GM10266 (cell line): ENCODE data around the gene ABHD6.
"Not testable (repeated sequence)": the region's sequence is repeated elsewhere in the genome, so short reads cannot be mapped to it uniquely, and the experiment has no call there.

ENCODE experiments used
- DNase-seq: peaks from one replicate; pipeline ENCODE4 v3.0.0; 2012; ENCODE audit errors: extremely low spot score
- CTCF ChIP-seq: IDR thresholded peaks from 2 replicates; pipeline ENCODE4 v1.5.1; 2012; ENCODE audit warnings: mild to moderate bottlenecking, low read depth; ENCODE audit not compliant: control insufficient read depth, insufficient read depth; ENCODE audit errors: missing control alignments

ABHD6 gene

DNA sequence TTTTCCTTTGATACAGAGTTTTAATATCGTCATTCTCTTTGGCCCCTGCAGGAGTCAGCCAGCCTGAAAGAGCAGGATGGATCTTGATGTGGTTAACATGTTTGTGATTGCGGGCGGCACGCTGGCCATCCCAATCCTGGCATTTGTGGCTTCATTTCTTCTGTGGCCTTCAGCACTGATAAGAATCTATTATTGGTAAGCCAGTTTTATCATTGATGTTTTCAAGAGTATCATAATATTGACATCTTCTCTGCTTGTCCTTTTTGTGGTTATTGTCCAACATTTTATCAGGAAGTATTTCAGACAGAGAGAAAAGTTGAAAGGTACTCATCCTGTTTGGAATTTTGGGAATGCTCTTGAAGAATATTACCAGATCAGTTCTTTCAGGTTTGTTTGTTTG is 18.9 kb downstream of the ABHD6 start:
- no peak for TF ChIP-seq CTCF
- DNase-seq, result no peak

DNA sequence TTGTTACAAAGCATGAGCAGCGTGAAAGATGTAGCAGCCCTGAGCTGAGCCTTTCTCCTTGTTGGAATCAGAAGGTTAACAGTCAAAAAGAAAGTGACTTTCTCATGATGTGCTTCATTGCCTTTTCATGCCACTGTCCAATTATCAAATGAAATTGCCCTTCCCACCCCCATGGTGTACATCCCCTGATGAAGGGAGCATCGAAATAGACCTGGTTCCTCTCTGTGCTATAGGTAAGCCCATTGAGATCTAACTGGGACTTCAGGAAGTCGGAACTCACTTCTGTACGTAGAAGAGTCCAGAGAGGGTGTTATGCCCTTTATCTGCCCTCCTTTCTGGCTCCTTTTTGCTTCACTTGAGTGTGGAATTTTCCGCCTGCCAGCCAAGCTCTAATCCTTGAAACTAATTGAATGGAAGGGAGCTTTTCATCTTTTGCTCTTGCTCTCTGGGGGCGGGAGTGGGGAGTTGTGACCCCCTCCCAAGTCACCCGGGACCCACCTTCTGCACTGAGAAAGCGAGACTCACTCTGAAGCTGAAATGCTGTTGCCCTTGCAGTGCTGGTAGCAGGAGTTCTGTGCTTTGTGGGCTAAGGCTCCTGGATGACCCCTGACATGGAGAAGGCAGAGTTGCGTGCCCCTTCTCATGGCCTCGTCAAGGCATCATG is 20.9 kb downstream of the ABHD6 start:
- no peak for TF ChIP-seq CTCF

GRCh38 chr3:58260261-58260731 is 22.7 kb downstream of the ABHD6 start:
- DNase-seq, result no peak
- TF ChIP-seq CTCF, result no peak

More for the DNA sequence above, 20.9 kb downstream of the ABHD6 start:
- no peak for DNase-seq

- DNase-seq, result no peak
- no peak for TF ChIP-seq CTCF
Observed at GRCh38 chr3:58260733-58261132, 23.1 kb downstream of the ABHD6 start.

- TF ChIP-seq CTCF, result no peak
Observed at GRCh38 chr3:58261954-58262666, 24.5 kb downstream of the ABHD6 start.

DNA sequence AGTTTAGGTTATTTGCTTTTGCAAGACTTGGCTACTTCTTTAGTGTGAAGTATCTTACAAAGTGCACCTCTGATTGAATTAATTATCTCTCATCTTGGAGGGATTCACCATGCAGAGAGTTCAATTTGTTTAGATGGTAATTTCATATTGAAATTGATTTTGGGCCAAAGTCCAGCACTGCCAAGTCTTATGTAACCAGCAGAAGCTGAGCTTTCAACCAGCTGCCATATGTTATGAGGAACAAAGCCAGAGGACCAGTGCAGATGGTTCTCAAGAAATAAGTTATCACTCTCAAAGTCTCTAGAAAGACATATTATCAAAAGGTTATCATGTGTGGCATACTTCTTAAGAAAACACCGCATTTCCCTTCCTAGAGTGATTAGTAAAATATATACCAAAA is 29.0 kb downstream of the ABHD6 start:
- DNase-seq, result no peak
- no peak for TF ChIP-seq CTCF

More at GRCh38 chr3:58261954-58262666, 24.5 kb downstream of the ABHD6 start:
- DNase-seq, result no peak

GRCh38 chr3:58267543-58267942 is 30.0 kb downstream of the ABHD6 start:
- DNase-seq, result not testable (repeated sequence)
